A204.1 (cell line): ENCODE measurements around the gene LCOR.
"Not testable (repeated sequence)": the region's sequence is repeated elsewhere in the genome, so short reads cannot be mapped to it uniquely, and the experiment has no call there.

ENCODE experiments used
- FAIRE-seq: peaks from 2 replicates; lab custom pipeline; 2012; peaks lifted over from hg19 to GRCh38; lab: Jason Lieb, UNC

The LCOR gene

DNA sequence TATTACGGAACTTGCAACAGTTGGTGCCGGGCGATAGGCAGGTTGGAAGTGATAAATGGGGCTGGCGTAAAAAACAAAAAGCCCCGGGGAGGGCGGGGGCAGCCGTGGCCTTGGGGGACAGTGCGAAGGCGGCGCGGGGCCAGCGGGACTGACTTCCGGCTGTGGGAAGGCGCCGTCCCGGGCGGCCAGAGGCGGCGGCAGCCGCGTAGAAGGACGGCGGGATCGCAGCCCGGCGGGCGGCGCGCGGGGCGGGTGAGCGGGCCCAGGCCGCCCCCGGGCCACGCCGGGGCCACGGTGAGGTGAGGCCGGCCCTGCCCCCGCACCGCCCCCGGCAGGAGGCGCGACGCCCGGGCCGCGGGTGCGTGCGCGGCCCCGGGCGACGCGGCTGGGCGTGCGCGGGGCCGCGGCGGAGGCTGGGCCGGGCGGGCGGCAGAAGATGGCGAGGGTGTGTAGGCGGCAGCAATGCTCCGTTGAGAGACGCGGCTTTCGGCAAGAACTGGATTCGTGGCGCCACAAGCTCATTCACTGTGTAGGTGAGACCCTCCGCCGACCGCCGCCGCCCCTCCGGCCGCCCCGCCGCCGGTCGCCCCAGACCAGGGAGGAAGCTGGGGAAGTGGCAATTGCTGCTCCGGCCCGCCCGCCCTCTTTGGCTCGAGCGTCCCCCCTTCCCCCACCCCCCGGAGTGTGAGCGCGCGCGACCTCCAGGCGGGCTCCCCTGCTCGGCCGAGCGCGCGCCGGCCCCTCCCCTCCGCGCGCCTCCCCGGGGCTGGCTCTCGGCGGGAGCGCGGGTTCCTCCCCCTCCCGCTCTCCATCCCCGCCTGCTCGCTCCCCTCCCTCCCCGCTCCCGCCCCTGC is at the start of gene LCOR:
TSS of gene LCOR (plus strand) at position 432 of the 854 bp plus-strand sequence. CDS start 116,760 bp downstream, outside the sequence.
- no peak for FAIRE-seq

DNA sequence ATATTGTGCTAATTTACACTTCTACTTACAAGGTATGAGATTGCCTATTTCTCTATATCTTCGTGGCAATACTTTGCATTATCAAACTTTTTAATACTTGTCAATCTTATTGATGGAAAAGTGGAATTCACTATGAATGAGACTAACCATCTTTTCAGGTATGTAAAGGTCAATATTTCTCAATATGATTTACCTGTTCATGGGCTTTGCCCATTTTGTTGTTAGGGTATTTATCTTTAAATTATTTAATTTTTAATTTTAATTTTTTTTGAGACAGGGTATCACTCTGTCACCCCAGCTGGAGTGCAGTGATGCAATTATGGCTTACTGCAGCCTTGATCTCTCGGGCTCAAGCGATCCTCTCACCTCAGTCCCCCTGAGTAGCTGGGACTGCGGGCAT is 47.8 kb upstream of the LCOR start:
- FAIRE-seq: no peak

DNA sequence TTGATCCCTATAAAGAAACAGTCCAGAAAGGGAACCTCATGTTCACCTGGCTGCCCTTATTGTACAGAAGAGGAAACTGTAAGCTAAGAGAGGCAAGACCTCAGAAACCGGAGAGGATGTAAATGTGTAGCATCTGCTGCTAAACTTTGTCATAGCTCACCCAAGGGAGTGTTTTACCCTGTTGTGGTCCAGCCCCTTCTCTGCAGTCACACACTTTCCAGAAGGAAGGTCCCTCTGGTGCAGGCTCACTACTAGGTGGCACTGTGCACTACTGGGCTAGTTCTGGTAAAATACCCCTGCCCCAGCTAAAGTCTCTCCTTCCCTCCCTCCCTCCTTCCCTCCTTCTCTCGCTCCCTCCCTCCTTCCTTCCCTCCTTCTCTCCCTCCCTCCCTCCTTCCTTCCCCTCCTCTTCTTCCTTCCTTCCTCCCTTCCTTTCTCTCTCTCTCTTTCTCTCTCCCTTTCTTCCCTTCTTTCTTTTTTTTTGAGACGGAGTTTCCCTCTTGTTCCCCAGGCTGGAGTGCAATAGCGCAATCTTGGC is 42.5 kb upstream of the LCOR start:
- no peak for FAIRE-seq

DNA sequence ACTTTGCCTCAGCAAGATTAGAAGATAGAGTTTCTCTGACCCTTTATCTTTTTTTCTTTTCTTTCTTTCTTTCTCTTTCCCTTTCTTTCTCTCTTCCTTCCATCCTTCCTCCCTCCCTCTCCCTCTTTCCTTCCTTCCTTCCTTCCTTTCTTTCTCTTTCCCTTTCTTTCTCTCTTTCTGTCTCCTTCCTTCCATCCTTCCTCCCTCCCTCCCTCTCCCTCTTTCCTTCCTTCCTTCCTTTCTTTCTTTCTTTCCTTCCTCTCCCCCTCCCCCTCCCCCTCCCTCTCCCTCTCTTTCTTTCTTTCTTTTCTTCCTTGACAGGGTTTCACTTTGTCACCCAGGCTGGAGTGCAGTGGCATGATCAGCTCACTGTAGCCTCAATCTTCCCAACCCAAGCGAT is 40.2 kb upstream of the LCOR start:
- no peak for FAIRE-seq

DNA sequence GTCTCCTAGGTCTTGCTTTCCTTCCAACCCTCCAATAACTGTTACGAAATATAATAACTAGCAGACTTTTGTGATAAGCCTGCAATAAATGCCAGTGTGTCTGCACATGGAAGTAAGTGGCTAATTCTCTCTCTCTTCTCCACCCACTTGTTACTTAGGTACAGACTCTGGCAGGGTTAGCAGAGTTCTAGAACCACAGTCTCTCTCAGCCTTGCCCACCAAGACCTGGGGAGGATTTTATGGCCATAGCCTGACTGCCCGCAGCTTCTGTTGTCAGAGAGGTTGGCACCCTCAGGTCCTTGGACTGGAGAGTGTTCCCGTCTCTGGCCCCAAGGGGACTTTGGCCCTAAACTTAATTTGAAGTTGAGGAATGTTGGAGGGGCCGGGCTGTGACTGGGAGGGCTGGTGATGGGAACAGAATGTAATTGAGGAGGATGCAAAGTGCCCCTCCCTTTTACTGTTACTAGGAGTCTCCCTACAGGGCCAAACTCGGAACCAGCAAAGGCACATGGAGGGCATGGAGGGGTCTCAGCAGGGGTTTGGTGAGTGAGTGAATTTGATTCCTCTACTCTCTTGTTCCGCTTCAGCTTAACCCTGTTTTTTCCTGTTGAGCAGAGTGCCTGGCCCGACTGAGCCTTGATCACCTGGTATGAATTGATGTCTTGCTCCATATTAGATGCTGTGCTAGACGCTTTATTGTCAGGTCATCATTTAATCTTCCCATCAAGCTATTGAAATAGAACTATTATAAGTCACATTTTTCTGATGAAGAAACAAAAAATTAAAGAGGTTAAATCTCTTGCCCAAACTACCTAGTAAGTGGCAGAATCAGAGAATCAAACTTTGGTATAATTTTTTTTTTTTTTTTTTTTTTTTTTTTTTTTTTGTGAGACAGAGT is 37.0 kb upstream of the LCOR start:
- no peak for FAIRE-seq

DNA sequence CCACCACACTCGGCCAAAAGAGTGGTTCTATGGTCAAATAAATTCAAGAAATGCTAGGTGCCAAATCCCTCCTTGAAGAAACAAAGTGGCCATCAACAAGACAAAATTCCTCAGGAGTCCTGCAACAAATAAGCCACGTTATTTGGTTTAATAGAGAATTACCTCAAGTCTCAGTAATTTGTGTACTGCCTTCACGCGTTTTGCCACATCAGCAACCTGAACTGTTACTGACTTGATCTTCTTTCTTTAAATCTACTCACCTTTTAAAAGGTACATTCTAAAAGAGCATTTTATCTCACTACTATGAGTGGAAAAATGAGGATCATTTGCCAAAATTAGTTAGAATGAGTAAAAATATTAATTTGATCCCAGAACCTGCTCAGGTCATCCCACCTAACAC is 34.6 kb upstream of the LCOR start:
- FAIRE-seq: no peak

DNA sequence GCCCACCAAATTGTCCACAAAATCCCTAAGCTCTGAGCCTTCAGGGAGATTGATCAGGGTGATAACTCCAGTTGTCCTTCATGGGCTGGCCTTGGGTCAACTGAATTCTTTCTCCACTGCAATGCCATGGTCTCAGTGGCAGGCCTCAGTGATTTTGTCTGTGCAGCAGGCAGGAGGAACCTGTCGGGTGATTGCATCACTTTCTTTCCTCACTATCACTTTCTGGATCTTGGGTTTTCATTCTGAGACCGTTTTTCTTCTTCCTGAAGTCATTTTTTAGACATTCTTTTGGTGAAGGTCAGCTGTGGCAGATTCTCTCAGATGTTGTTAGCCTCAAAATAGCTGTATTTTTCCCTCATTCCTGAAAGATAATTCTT is 28.8 kb upstream of the LCOR start:
- FAIRE-seq: no peak

DNA sequence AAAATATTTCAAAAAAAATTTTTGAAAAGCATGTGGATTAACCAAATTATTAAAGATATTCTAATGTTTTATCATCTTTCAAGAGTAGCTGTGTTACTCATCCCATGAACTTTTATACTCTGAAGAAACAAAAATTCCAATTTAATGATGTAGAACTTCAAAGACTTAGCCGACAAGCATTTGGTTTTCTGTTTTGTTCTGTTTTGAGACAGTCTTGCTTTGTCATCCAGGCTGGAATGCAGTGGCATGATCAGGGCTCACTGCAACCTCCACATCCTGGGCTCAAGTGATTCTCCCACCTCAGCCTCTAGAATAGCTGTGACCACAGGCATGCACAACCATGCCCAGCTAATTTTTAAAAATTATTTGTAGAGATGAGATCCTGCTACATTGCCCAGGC is 17.8 kb upstream of the LCOR start:
- FAIRE-seq: no peak

DNA sequence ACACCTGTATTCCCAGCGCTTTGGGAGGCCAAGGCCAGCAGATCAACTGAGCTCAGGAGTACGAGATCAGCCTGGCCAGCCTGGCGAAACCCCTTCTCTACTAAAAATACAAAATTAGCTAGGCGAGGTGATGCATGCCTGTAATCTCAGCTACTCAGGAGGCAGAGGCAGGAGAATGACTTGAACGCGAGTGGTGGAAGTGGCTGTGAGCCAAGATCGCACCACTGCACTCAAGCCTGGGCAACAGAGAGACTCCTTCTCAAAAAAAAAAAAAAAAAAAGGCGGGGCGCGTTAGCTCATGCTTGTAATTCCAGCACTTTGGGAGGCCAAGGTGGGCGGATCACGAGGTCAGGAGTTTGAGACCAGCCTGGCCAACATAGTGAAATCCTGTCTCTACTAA is 13.1 kb upstream of the LCOR start:
- not testable (repeated sequence) for FAIRE-seq

DNA sequence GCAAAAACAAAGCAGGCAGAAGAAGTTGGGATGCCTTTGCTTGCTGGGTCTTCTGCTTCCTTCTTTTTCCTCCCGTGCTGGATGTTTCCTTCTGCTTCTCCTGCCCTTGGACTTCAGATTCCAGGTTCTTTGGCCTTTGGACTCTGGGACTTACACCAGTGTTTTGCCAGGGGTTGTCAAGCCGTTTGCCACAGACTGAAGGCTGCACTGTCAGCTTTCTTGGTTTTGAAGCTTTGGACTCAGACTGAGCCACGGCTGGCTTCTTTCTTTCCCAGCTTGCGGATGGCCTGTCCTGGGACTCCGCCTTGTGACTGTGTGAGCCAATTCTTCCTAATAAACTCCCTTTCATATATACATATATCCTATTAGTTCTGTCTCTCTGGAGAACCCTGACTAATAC is 11.3 kb upstream of the LCOR start:
- no peak for FAIRE-seq

DNA sequence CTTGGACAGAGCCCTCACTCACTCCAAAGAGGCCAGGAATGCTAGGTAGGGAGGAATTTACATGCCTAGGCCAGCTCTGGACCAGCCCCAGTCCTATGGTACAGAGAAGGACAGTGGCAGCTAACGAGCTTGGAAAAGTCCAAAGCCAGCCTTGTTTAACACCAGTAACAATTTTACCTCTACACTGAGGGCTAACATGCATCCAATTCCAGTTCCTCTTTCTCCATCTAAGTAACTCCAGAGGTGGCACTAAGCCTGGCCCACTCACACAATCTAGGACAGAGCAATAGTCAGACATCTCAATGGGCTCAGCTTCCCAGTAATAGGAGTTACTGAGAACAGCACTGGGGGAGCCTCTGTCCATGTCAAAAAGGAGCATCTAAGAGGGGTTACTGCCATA is 5.7 kb upstream of the LCOR start:
- FAIRE-seq: no peak

DNA sequence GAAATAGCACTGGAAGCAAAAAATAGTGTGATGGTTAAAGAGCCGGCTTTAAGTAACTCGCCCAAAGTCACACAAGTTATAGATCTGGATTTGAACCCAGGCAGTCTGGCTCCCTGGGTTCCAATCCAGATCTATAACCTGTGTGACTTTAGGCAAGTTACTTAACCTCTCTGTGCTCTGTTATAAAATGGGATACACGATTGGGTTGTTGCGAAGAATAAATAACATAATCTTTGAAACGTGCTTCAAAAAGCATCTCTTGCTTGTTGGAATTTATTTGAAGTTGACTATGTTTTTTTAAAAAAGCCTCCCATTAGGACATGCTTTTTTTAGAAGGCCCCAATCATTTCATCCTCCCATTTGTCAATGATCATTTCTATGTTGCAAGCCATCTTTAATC is 3.5 kb upstream of the LCOR start:
- FAIRE-seq: no peak

DNA sequence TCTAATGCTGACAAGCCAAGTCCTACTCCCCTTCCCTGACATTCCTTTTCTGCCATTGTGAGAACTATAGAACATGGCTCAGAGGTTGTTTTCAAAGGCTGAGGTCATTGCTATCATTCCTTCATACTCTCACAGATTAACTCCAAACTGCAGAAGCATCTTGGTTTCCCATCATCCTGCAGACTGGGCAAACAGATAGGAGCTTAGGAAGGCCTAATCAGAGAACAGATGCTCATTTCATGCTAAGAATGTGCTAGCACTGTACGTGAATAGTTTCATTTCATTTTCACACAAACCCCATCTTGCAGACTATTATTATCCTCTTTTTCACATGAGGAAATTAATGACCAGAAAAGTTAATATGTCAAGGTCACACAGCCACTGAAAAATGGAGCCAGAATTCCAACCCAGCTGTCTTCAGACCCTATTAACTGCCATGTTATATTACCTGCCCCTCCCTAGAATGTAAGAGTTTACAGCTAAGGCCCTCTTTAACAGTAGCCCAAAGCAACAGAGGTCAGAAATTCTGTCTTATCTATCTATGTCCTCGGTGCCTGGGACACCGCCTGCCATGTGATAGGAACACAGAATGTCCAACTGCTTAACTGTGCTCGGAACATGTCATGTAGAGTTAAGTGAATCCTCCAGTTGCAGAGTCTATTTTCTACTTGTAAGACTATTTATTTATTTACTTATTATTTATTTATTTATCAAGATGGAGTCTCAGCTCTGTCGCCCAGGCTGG is 2.9 kb upstream of the LCOR start:
- FAIRE-seq: no peak

DNA sequence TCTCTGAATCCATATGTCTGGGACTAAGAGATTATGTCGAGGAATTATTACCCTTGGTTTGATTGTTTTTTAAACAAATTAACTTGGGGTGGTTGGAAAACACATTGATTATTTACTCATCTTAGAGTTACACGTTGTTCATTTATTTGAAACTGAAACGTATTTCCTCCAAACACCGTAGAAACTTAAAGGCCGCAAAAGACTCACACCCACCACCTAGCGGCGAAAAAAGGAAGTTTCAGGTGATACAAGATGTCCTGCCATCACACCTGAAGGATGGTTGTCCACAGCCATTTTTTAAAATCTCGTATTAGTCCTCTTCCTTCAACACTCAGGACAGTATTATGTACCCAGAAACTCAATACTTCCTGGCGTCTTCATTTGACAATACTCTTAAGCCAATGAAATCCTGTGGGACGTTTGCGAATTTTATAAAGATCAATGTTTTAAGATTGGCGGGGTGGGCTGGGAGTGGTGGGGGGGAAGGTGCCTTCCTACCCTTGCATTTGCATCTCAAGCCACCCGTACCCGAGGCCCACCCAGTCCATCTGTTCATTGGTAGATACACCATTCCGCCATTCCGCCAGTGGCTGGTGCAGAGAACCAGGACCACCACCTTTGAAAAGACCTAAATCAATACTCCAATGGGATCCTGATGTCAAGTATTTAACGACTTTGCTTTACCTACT is 1.4 kb upstream of the LCOR start:
- FAIRE-seq: peak; percentile 93

DNA sequence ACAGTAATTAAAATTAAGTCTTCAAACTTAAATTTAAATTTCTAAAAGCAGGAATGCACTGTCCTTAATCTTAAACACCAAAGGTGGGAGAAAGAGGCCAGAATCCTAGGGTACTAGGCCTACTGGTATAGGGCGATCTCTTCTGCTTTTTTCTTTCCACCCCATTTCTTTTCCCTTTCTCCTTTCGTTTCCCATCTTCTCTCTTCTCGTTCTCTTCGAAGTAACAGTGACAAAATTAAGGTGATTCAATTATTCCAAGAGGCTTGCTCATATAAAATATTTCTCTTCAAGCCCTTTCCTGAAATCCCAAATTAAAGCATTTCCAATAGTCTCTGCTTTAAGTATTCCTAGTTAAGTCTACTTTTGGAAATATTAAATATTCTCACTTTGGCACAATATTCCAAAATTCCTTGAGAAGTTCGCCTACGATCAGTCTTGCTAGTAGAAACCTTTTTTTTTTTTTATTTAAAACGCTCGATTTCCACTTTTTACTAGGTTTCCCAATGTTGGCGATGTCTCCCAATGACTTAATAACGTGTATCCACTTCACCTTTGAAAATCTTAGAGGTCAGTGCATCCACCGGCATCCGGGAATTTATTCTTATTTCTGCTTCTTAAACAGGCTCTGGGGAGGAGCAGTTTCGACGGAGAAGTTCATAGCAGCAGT is 765 bp upstream of the LCOR start:
- no peak for FAIRE-seq

DNA sequence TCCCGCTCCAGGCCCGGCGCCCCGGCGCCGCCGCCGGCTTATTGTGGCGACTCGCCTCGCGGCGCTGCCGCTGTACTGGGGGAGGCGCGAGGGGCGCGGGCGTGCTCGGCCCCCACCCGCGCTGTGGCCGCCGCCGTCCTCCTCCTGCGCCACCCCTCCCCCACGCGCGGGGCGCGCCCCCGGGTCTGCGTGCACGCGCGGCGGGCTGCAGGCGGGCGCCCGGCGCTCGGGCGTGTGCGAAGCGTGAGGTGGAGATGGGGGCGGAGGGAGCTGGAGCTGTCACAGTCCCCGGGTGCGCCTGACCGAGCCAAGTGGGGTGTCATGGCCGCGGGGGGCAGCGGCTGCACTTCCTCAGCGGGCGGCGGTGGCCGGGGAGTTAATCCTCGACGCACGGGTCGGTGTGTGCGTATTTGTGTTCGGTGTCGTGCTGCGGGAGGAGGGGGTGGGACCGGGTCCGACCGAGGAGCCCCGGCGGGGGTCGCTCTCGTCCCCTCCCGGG is 672 bp downstream of the LCOR start:
- no peak for FAIRE-seq

DNA sequence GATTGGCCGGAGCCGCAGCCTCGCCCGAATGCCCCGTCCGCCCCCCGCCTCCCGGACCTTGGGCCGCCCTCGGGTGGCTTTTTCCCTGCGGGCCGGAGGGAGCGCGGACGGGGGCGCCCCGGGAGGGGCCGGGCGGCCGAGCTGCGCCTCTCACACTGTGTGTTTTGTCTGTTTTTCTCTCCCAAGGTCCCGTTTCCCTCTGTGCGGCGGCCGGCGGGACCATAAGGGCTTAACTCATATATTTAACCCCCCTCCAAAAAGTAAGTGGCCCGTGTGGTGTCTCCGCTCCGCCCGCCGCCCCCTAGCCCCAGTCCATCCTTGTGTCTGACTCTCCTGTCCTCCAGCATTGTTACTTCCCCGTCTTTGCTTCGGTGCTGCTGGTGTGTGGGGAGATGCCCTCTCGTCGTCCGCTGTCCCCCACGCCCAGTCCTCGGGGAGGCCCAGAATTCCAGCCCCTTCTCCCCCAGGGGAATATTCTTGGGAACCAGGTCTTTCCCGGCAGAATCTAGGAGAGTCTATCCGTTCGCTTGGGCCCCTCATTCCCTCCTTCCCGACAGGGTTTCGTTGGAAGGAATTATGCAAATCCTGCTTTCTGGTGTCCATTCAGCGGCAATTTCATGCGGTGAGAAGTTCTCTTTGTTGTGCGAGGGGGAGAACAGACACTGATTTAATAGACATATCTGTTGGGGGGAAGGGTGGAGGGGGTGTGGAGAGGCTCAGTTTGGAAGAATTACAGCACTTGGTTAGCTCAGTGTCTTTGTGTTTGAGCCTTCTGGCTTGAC is 1.3 kb downstream of the LCOR start:
- no peak for FAIRE-seq

DNA sequence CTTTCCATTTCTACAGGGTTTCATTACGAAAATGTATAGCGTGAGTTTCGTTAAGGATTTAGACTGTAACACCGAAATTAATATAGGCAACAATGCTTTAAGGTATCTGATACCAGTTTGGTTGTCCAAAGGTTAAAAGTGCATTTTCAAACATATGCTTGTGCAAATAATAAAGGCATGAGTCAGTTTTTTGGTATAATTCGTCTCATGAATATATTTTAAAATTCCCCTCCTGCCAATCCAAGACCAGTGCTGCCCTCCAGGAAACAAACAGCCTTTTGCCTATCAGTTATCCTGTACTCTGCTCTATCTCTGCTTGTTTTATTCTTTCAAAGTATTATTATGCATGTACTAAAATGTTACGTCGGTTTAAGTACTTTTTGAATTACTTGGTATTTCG is 2.0 kb downstream of the LCOR start:
- no peak for FAIRE-seq

DNA sequence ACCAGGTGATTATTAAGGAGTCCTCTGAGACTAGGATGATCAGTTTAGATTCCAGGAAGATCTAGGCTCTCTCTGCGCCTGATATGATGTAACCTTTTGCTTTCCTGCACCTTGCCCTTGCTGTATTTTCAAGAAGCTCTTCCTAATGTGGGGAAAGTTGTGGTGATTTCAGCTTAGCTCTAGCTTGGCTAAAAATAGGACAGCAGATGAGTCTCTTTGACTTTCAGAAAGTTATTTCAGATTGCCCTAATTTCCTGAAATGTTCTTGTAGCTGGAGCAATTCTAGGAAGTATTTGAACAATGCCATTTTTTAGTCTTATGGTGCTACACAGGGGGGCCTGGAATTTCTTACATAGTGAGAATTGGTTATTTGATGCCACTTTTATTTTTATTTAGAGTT is 3.8 kb downstream of the LCOR start:
- FAIRE-seq: no peak

DNA sequence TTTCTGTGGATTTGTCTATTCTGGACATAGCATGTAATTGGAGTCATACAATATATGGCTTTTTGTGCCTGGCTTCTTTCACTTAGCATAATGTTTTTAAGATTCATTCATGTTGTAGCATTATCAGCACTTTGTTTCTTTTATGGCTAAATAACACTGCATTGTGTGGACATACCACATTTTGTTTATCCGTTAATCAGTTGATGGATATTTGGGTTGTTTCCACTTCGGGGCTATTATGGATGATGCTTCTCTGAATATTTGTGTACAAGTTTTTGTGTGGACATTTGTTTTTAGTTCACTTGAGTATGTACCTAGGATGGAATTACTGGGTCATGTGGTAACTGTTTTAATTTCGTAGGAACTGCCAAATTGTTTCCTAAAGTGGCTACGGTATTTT is 6.4 kb downstream of the LCOR start:
- FAIRE-seq: no peak
